Neural cell (in vitro differentiated cells): ENCODE results near the gene AGAP3.

Experiments
- EP300 ChIP-seq: fragments of 450-650 bp; conservative IDR thresholded peaks from 2 replicates; pipeline ENCODE4 v1.6.1; 2014; ENCODE audit warnings: antibody characterized with exemption, mild to moderate bottlenecking, moderate library complexity; ENCODE audit not compliant: poor library complexity, severe bottlenecking
- RAD21 ChIP-seq: fragments of 450-650 bp; conservative IDR thresholded peaks from 2 replicates; pipeline ENCODE4 v1.6.1; 2014; ENCODE audit warnings: antibody characterized with exemption, mild to moderate bottlenecking, moderate library complexity
- TF ChIP-seq, protein P1 (sequence below): fragments of 450-650 bp; IDR thresholded peaks from 2 replicates; pipeline ENCODE4 v1.5.1; 2014; ENCODE audit warnings: antibody characterized with exemption, mild to moderate bottlenecking, moderate library complexity; ENCODE audit not compliant: poor library complexity, severe bottlenecking

DNA sequence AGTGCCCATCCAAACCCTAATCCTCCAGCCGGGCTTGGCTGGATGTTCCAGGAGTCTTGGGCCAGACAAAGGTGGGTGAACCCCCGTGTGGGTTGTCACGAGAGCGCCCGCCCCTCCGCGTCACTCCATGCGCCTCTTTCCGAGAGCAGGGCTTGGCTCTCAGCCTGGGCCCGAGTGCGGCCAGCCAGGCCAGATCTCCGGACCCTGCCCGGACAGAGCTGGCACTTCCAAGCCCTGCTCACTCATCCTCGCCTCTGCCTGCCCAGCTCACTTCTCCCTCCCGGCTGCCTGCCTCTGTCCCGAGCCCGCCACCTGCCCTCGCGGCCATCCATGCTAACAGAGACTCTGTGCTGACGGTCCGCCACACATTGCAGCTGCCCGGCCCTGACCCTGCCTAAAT is 34.6 kb downstream of the AGAP3 start:
- TF ChIP-seq, protein P1, sequence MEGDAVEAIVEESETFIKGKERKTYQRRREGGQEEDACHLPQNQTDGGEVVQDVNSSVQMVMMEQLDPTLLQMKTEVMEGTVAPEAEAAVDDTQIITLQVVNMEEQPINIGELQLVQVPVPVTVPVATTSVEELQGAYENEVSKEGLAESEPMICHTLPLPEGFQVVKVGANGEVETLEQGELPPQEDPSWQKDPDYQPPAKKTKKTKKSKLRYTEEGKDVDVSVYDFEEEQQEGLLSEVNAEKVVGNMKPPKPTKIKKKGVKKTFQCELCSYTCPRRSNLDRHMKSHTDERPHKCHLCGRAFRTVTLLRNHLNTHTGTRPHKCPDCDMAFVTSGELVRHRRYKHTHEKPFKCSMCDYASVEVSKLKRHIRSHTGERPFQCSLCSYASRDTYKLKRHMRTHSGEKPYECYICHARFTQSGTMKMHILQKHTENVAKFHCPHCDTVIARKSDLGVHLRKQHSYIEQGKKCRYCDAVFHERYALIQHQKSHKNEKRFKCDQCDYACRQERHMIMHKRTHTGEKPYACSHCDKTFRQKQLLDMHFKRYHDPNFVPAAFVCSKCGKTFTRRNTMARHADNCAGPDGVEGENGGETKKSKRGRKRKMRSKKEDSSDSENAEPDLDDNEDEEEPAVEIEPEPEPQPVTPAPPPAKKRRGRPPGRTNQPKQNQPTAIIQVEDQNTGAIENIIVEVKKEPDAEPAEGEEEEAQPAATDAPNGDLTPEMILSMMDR: no peak
- TF ChIP-seq RAD21: no peak
- TF ChIP-seq EP300: no peak
